Mesendoderm (in vitro differentiated cells): ENCODE measurements around the gene PEAR1. TPM values are rescaled to one million over a fixed set of nuclear protein-coding genes. Genes with fewer than 3 reads are reported as not detected.

Source experiments
- DNase-seq: peaks from one replicate; pipeline ENCODE4 v3.0.0; 2013
- H2AK5ac ChIP-seq: 2 replicates; pipeline ENCODE4 v1.6.1; 2013; ENCODE audit warnings: low read length, inconsistent platforms
- H2BK120ac ChIP-seq: 2 replicates; pipeline ENCODE4 v1.6.1; 2013; ENCODE audit warnings: low read depth, mild to moderate bottlenecking, low read length, moderate library complexity, mixed read lengths
- H2BK15ac ChIP-seq: replicated peaks from 2 replicates; pipeline ENCODE4 v1.6.1; 2013; ENCODE audit warnings: low read depth, mild to moderate bottlenecking, moderate library complexity
- H2BK5ac ChIP-seq: 2 replicates; pipeline ENCODE4 v1.6.1; 2013; ENCODE audit warnings: low read length, inconsistent platforms
- H3K18ac ChIP-seq: 2 replicates; pipeline ENCODE4 v1.6.1; 2013; ENCODE audit warnings: mild to moderate bottlenecking, low read length, mixed read lengths
- H3K23ac ChIP-seq: one replicate; pipeline ENCODE4 v1.6.1; 2013; ENCODE audit warnings: low read length
- H3K27ac ChIP-seq: 2 replicates; pipeline ENCODE4 v1.5.1; 2013; ENCODE audit warnings: low read depth, mild to moderate bottlenecking, inconsistent platforms, low read length, moderate library complexity
- H3K27me3 ChIP-seq: 2 replicates; pipeline ENCODE4 v1.6.1; 2013; ENCODE audit warnings: low read length, control low read depth, mild to moderate bottlenecking, inconsistent platforms; ENCODE audit not compliant: insufficient read depth, poor library complexity
- H3K36me3 ChIP-seq: 2 replicates; pipeline ENCODE4 v1.6.1; 2013; ENCODE audit warnings: low read length, inconsistent platforms; ENCODE audit not compliant: control insufficient read depth, insufficient read depth
- H3K4ac ChIP-seq: one replicate; pipeline ENCODE4 v1.6.1; 2013; ENCODE audit warnings: low read depth, mild to moderate bottlenecking, low read length, moderate library complexity
- H3K4me1 ChIP-seq: 2 replicates; pipeline ENCODE4 v1.6.1; 2013; ENCODE audit warnings: low read depth, low read length, inconsistent platforms; ENCODE audit not compliant: control insufficient read depth
- H3K4me2 ChIP-seq: 2 replicates; pipeline ENCODE4 v1.6.1; 2013; ENCODE audit warnings: low read length
- H3K4me3 ChIP-seq: 2 replicates; pipeline ENCODE4 v1.5.1; 2013; ENCODE audit warnings: mild to moderate bottlenecking, low read length
- H3K56ac ChIP-seq: one replicate; pipeline ENCODE4 v1.6.1; 2013; ENCODE audit warnings: low read length
- H3K79me1 ChIP-seq: 2 replicates; pipeline ENCODE4 v1.6.1; 2013; ENCODE audit warnings: low read length, inconsistent platforms
- H3K79me2 ChIP-seq: 2 replicates; pipeline ENCODE4 v1.6.1; 2013; ENCODE audit warnings: mild to moderate bottlenecking, low read length; ENCODE audit not compliant: control insufficient read depth, insufficient read depth
- H3K9ac ChIP-seq: 2 replicates; pipeline ENCODE4 v1.6.1; 2013; ENCODE audit warnings: low read length, inconsistent platforms
- H4K5ac ChIP-seq: one replicate; pipeline ENCODE4 v1.6.1; 2013; ENCODE audit warnings: low read length
- H4K8ac ChIP-seq: one replicate; pipeline ENCODE4 v1.6.1; 2013; ENCODE audit warnings: low read depth, mild to moderate bottlenecking, control low read depth, low read length, moderate library complexity
- WGBS: extraction: QIAGEN DNeasy Blood & Tissue Kit; methylation state at CpG from one replicate; pipeline ENCODE4 v1.1.7; 2013; ENCODE audit warnings: low lambda C conversion rate, missing lambda C conversion rate; ENCODE audit not compliant: insufficient coverage; ENCODE audit errors: extremely low coverage; 5-methylcytosine and 5-hydroxymethylcytosine counted together
- polyA plus RNA-seq, 2 experiments: library from polyadenylated mRNA; stranded (reverse); fragments of 200-250 nt; gene quantifications; one replicate each; pipeline ENCODE4 v1.2.3, GENCODE V29; 2013

Gene PEAR1
- polyA plus RNA-seq (2013, experiment 1 of 2), result 0.46 TPM
- 0.39 TPM for polyA plus RNA-seq (2013, experiment 2 of 2)

- H3K27me3 ChIP-seq, result no peaks in the 10 kb centered on the region
- peak within 1 kb of the TSS; percentile 1 for H3K4ac ChIP-seq
- peak within 1 kb of the TSS; percentile 57 for H3K9ac ChIP-seq
- H2BK15ac ChIP-seq, result no peak within 1 kb of the TSS
- H4K8ac ChIP-seq, result peak within 1 kb of the TSS; percentile 58
- no peak within 1 kb of the TSS for H2BK5ac ChIP-seq
- no peak within 1 kb of the TSS for H2BK120ac ChIP-seq
- WGBS, result no CpG with 5 or more reads among the region's 60 CpGs
- no peaks in the 10 kb centered on the region for H3K36me3 ChIP-seq
- peak; percentile 66 for DNase-seq
- no peak within 1 kb of the TSS for H3K27ac ChIP-seq
- no peak within 1 kb of the TSS for H3K18ac ChIP-seq
- no peak within 1 kb of the TSS for H2AK5ac ChIP-seq
- H3K4me2 ChIP-seq, result peak within 1 kb of the TSS; percentile 39
- no peak within 1 kb of the TSS for H4K5ac ChIP-seq
- H3K4me1 ChIP-seq, result no peaks in the 10 kb centered on the region
- peak within 1 kb of the TSS; percentile 15 for H3K23ac ChIP-seq
- H3K79me2 ChIP-seq, result no peaks in the 10 kb centered on the region
- H3K4me3 ChIP-seq, result peak within 1 kb of the TSS; percentile 24
- no peaks in the 10 kb centered on the region for H3K79me1 ChIP-seq
- H3K56ac ChIP-seq, result peak within 1 kb of the TSS; percentile 80
Observed at GRCh38 chr1:156893048-156893953, at the start of gene PEAR1. PEAR1 (plus strand) TSS chr1:156893718; CDS start chr1:156903927, 10,209 bp downstream.

GRCh38 chr1:156844102-156844501, 49.4 kb upstream of the PEAR1 start:
- no peak overlapping the region for H3K27ac ChIP-seq
- H3K4me1 ChIP-seq, result no peaks in the 10 kb centered on the region
- no peaks in the 10 kb centered on the region for H3K79me2 ChIP-seq
- no peak overlapping the region for H3K4ac ChIP-seq
- H3K9ac ChIP-seq, result no peak overlapping the region
- H4K5ac ChIP-seq, result no peak overlapping the region
- no peak overlapping the region for H4K8ac ChIP-seq
- no peak for DNase-seq
- H3K56ac ChIP-seq, result no peak overlapping the region
- H3K4me2 ChIP-seq, result no peak overlapping the region
- WGBS, result no CpG with 5 or more reads among the region's 6 CpGs
- no peak overlapping the region for H2BK15ac ChIP-seq
- H3K27me3 ChIP-seq, result peaks cover 41% of the 10 kb centered on the region
- no peak overlapping the region for H2BK5ac ChIP-seq
- H2BK120ac ChIP-seq, result no peak overlapping the region
- no peaks in the 10 kb centered on the region for H3K36me3 ChIP-seq
- H3K23ac ChIP-seq, result no peak overlapping the region
- no peak overlapping the region for H3K4me3 ChIP-seq
- H3K18ac ChIP-seq, result no peak overlapping the region
- no peaks in the 10 kb centered on the region for H3K79me1 ChIP-seq
- no peak overlapping the region for H2AK5ac ChIP-seq

GRCh38 chr1:156844638-156845037, 48.9 kb upstream of the PEAR1 start:
- Histone ChIP-seq H2AK5ac (no peak overlapping the region), H2BK5ac (no peak overlapping the region), H3K4me3 (no peak overlapping the region), H3K36me3 (no peaks in the 10 kb centered on the region), H3K27me3 (peaks cover 45% of the 10 kb centered on the region), H3K27ac (no peak overlapping the region), H3K23ac (no peak overlapping the region), H2BK120ac (no peak overlapping the region), H3K56ac (no peak overlapping the region), H4K8ac (no peak overlapping the region), H3K79me1 (no peaks in the 10 kb centered on the region), H3K79me2 (no peaks in the 10 kb centered on the region), H3K18ac (no peak overlapping the region), H3K4me2 (no peak overlapping the region), H3K9ac (no peak overlapping the region), H3K4me1 (no peaks in the 10 kb centered on the region), H2BK15ac (no peak overlapping the region), H3K4ac (no peak overlapping the region), H4K5ac (no peak overlapping the region)
- WGBS, result no CpG with 5 or more reads among the region's 14 CpGs
- no peak for DNase-seq

- no peak overlapping the region for H2BK15ac ChIP-seq
- no peak overlapping the region for H2BK120ac ChIP-seq
- H3K36me3 ChIP-seq, result no peaks in the 10 kb centered on the region
- DNase-seq, result no peak
- H3K18ac ChIP-seq, result no peak overlapping the region
- H3K27me3 ChIP-seq, result peaks cover 45% of the 10 kb centered on the region
- H3K4me1 ChIP-seq, result no peaks in the 10 kb centered on the region
- H3K4me2 ChIP-seq, result peak overlapping the region; percentile 3
- no peak overlapping the region for H3K23ac ChIP-seq
- no peak overlapping the region for H4K5ac ChIP-seq
- H3K79me1 ChIP-seq, result no peaks in the 10 kb centered on the region
- no peak overlapping the region for H3K9ac ChIP-seq
- H2BK5ac ChIP-seq, result no peak overlapping the region
- no CpG with 5 or more reads among the region's 69 CpGs for WGBS
- no peak overlapping the region for H3K4ac ChIP-seq
- no peak overlapping the region for H3K27ac ChIP-seq
- H3K56ac ChIP-seq, result no peak overlapping the region
- no peak overlapping the region for H3K4me3 ChIP-seq
- H2AK5ac ChIP-seq, result no peak overlapping the region
- no peaks in the 10 kb centered on the region for H3K79me2 ChIP-seq
- H4K8ac ChIP-seq, result no peak overlapping the region
Observed at GRCh38 chr1:156845055-156845952, 48.2 kb upstream of the PEAR1 start.

GRCh38 chr1:156845953-156846545, 47.5 kb upstream of the PEAR1 start:
- no peaks in the 10 kb centered on the region for H3K79me1 ChIP-seq
- H3K4me2 ChIP-seq, result no peak overlapping the region
- H3K9ac ChIP-seq, result no peak overlapping the region
- H3K56ac ChIP-seq, result no peak overlapping the region
- no peak for DNase-seq
- no peak overlapping the region for H3K23ac ChIP-seq
- H3K4ac ChIP-seq, result no peak overlapping the region
- no CpG with 5 or more reads among the region's 18 CpGs for WGBS
- no peak overlapping the region for H3K27ac ChIP-seq
- no peaks in the 10 kb centered on the region for H3K4me1 ChIP-seq
- no peak overlapping the region for H2AK5ac ChIP-seq
- H3K4me3 ChIP-seq, result no peak overlapping the region
- H3K36me3 ChIP-seq, result no peaks in the 10 kb centered on the region
- H4K5ac ChIP-seq, result no peak overlapping the region
- no peak overlapping the region for H2BK120ac ChIP-seq
- no peaks in the 10 kb centered on the region for H3K79me2 ChIP-seq
- H2BK15ac ChIP-seq, result no peak overlapping the region
- no peak overlapping the region for H2BK5ac ChIP-seq
- no peak overlapping the region for H4K8ac ChIP-seq
- H3K27me3 ChIP-seq, result peaks cover 45% of the 10 kb centered on the region
- no peak overlapping the region for H3K18ac ChIP-seq
